ENCODE data around the gene ABHD17C.

Gene ABHD17C

GRCh38 chr15:80679804-80680175 is 15.3 kb upstream of the ABHD17C start:
- no peaks in the 10 kb centered on the region for H3K4me1 Mint-ChIP-seq
- no peaks in the 10 kb centered on the region for H3K36me3 Mint-ChIP-seq (ENCODE audit: low read depth)
- no peak for TF ChIP-seq CTCF (IDR thresholded peaks at IDR 0.05; ENCODE audit: unreplicated experiment in 3 of 3)
- H3K27me3 Mint-ChIP-seq (ENCODE audit: low read depth), result peaks cover 3% of the 10 kb centered on the region
- no peaks in the 10 kb centered on the region for H3K9me3 Mint-ChIP-seq
- H3K27ac Mint-ChIP-seq, result no peak overlapping the region
- no peak overlapping the region for H3K4me3 Mint-ChIP-seq

- no peak overlapping the region for H3K4me3 Mint-ChIP-seq
- H3K9me3 Mint-ChIP-seq, result no peaks in the 10 kb centered on the region
- H3K36me3 Mint-ChIP-seq (ENCODE audit: low read depth), result no peaks in the 10 kb centered on the region
- no peaks in the 10 kb centered on the region for H3K4me1 Mint-ChIP-seq
- H3K27me3 Mint-ChIP-seq (ENCODE audit: low read depth), result peaks cover under 1% of the 10 kb centered on the region
- TF ChIP-seq CTCF (IDR thresholded peaks at IDR 0.05; ENCODE audit: unreplicated experiment in 3 of 3), result no peak
- no peak overlapping the region for H3K27ac Mint-ChIP-seq
These were observed 12.9 kb upstream of the ABHD17C start for GRCh38 chr15:80682201-80682600.

- TF ChIP-seq CTCF (IDR thresholded peaks at IDR 0.05; ENCODE audit: unreplicated experiment in 3 of 3), result no peak
- H3K9me3 Mint-ChIP-seq, result no peaks in the 10 kb centered on the region
- no peaks in the 10 kb centered on the region for H3K27me3 Mint-ChIP-seq (ENCODE audit: low read depth)
- no peaks in the 10 kb centered on the region for H3K4me1 Mint-ChIP-seq
- H3K4me3 Mint-ChIP-seq, result no peak overlapping the region
- H3K27ac Mint-ChIP-seq, result no peak overlapping the region
- H3K36me3 Mint-ChIP-seq (ENCODE audit: low read depth), result no peaks in the 10 kb centered on the region
These were observed 10.4 kb upstream of the ABHD17C start for GRCh38 chr15:80684697-80685096.

GRCh38 chr15:80685628-80686027 is 9.5 kb upstream of the ABHD17C start:
- H3K27me3 Mint-ChIP-seq (ENCODE audit: low read depth), result no peaks in the 10 kb centered on the region
- H3K4me3 Mint-ChIP-seq, result no peak overlapping the region
- no peaks in the 10 kb centered on the region for H3K4me1 Mint-ChIP-seq
- H3K27ac Mint-ChIP-seq, result no peak overlapping the region
- H3K36me3 Mint-ChIP-seq (ENCODE audit: low read depth), result no peaks in the 10 kb centered on the region
- no peaks in the 10 kb centered on the region for H3K9me3 Mint-ChIP-seq
- TF ChIP-seq CTCF (IDR thresholded peaks at IDR 0.05; ENCODE audit: unreplicated experiment in 3 of 3), result no peak

- TF ChIP-seq CTCF (IDR thresholded peaks at IDR 0.05; ENCODE audit: unreplicated experiment in 3 of 3), result no peak
- Mint-ChIP-seq H3K4me3 (no peak overlapping the region), H3K27ac (no peak overlapping the region), H3K27me3 (ENCODE audit: low read depth) (no peaks in the 10 kb centered on the region), H3K36me3 (ENCODE audit: low read depth) (no peaks in the 10 kb centered on the region), H3K4me1 (peaks cover 6% of the 10 kb centered on the region), H3K9me3 (no peaks in the 10 kb centered on the region)
These were observed 5.8 kb upstream of the ABHD17C start for GRCh38 chr15:80689294-80689693.

GRCh38 chr15:80689716-80690115 is 5.4 kb upstream of the ABHD17C start:
- no peak overlapping the region for H3K4me3 Mint-ChIP-seq

More at GRCh38 chr15:80689716-80690115, 5.4 kb upstream of the ABHD17C start:
- Mint-ChIP-seq H3K36me3 (ENCODE audit: low read depth) (no peaks in the 10 kb centered on the region), H3K4me1 (peaks cover 9% of the 10 kb centered on the region), H3K27me3 (ENCODE audit: low read depth) (no peaks in the 10 kb centered on the region), H3K27ac (no peak overlapping the region), H3K9me3 (no peaks in the 10 kb centered on the region)
- TF ChIP-seq CTCF (IDR thresholded peaks at IDR 0.05; ENCODE audit: unreplicated experiment in 3 of 3), result no peak

Data from nephron (organoid).